GM11168 (cell line): ENCODE data around the gene EDN1.

ENCODE experiments used
- in situ Hi-C: fragments of 300-500 bp; cut with MboI; formaldehyde crosslinking; loops from one replicate; pipeline ENCODE4 v1.12.0; 2022; ENCODE audit warnings: low sequenced_read_pairs; ENCODE audit not compliant: unreplicated experiment

The EDN1 gene

DNA sequence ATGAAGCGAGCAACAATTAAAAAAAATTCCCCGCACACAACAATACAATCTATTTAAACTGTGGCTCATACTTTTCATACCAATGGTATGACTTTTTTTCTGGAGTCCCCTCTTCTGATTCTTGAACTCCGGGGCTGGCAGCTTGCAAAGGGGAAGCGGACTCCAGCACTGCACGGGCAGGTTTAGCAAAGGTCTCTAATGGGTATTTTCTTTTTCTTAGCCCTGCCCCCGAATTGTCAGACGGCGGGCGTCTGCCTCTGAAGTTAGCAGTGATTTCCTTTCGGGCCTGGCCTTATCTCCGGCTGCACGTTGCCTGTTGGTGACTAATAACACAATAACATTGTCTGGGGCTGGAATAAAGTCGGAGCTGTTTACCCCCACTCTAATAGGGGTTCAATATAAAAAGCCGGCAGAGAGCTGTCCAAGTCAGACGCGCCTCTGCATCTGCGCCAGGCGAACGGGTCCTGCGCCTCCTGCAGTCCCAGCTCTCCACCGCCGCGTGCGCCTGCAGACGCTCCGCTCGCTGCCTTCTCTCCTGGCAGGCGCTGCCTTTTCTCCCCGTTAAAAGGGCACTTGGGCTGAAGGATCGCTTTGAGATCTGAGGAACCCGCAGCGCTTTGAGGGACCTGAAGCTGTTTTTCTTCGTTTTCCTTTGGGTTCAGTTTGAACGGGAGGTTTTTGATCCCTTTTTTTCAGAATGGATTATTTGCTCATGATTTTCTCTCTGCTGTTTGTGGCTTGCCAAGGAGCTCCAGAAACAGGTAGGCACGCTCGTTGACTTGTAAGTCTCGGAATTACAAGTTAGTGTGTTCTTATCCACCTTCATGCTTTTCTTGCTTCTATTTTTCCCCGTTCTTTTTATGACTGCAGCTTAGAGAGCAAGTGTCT is at the start of gene EDN1:
Gene EDN1, plus strand, starts transcription at position 429 of the 888 bp plus-strand sequence. Its CDS starts 269 bp downstream, at position 698.
- in situ Hi-C loops, result loop anchor here (10.0 kb wide), 1 partner anchor 635 kb away; no protein-coding TSS in a partner anchor

DNA sequence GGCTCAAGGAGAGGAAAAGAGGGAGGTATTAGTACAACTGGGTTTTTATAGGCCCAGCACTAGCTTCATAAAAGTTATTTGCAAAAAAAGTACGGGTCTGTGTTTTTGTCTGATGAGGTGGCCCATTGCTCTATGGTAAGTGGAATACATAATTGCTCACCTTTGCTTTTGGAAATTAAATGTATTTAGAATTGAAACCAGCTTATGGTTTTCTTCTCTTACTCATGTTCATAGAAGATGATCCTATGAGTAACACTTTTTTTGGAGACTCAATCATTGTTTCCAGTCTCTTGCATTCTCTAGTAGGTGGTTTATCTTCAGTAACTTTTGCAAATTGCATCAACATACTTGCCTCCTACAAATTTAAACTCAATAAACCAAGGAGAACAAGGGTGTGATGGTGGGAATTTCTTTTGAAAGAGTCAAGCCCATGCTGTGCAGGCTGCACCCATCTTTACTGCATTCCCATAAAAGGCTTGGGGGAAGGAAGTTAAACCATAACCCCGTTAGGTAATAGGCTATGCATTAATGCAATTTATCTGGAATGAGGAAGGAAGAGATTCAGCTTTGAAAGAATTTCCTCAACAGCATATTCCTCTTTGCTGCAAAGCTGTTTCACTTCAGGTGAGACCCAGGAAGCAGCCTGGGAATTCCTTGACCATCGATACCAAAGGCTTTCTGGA is 48.5 kb upstream of the EDN1 start:
- in situ Hi-C loops, result loop anchor here (25.0 kb wide), 1 partner anchor 579 kb away; no protein-coding TSS in a partner anchor

DNA sequence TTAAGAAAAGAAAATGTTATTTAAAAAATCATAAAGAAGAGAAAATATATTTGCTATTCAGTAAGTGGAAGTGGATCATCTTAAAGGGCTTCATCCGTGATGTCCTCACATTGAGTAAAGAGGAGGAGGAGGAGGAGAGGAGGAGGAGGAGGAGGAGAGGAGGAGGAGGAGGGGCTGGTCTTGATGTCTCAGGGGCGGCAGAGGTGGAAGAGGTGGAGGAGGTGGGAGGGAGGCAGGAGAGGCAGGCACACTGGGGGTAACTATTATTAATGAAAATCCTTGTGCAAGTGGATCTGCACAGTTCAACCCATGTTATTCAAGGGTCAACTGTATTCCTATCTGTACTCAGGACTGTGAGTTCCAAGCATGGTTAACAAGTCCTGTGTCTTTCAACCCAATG is 47.0 kb upstream of the EDN1 start:
- in situ Hi-C loops, result loop anchor here (25.0 kb wide), 1 partner anchor 581 kb away; no protein-coding TSS in a partner anchor

DNA sequence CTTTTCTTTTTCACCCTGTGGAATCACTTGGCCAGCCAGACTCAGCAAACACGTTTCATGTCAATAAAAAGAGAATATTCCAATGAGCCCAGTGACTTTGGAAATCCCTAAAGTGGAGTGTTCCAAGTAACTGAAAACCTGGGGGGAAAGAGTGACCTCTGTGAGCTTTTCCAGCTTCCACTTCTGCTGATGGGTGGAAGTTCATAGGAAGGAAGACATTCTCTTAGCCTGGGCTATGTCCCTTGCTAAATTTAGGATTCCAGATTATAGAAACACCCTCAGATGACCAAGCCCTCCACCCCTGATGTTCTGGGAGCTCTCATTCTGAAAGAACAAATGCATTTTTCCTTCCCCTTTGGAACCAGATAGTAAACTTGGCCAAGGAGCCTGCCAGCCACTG is 44.8 kb upstream of the EDN1 start:
- in situ Hi-C loops, result loop anchor here (25.0 kb wide), 1 partner anchor 583 kb away; no protein-coding TSS in a partner anchor

DNA sequence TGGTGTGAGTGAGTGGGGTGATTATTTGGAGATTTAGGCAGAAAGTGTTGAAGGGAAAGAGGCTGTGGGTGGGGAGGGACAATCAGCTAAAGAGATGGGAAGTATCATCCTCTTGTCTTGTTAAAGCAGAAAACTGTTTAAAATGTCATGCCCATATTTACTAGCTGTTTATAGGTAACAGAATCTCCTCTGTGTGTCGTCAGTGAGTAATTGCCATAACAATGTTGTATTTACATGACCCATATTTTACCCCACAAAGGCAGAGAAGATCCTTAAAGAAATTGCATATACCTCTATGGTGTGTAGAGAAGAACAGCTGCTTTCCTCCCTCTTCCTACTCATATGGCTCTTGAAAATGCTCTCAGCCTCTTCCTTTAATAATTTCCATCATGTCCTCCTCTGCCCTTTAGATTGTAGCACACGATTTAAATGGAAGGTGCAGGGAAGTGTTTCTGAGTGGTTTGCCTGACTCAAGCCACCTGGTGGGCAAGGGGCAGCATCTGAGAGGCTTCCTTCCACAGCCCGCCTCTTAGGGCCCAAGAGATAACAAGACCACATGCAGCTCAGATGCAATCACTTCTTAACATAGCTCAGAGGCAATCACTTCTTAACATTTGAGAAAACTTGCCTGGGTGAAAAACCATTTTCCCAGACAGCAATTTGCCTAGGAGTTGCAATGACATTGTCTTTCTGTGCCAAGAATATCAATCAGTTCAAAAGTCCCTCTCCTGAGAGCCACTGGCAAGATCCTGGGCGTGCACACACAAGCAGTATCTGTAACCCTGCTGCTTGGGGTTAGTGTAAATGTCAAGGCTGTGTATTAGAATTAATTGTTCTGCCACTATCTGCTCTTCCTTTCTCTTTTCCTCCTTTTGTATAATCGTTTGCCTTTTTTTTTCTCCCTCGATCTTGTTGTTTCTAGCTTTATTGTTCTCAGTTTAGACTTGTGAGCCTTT is 44.1 kb upstream of the EDN1 start:
- in situ Hi-C loops, result loop anchor here (25.0 kb wide), 1 partner anchor 584 kb away; no protein-coding TSS in a partner anchor

DNA sequence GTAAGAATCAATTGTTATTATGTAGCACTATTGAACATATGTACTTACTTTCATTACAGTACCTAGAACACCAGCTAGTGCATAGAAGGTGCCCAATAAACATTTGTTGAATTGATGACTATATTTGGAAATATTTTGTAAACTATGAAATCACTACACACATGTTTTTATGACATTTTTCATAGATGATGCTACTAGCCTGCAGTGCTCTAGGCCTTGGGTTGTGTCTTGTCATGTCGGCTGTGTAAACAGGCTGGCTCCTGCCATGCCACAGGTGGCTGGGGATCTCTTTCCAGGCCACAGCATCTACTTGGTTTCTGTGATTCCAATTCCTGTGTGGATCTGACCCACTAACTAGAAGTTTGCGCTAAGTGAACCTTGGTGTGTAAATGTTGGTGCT is 43.3 kb upstream of the EDN1 start:
- in situ Hi-C loops, result loop anchor here (25.0 kb wide), 1 partner anchor 585 kb away; no protein-coding TSS in a partner anchor

DNA sequence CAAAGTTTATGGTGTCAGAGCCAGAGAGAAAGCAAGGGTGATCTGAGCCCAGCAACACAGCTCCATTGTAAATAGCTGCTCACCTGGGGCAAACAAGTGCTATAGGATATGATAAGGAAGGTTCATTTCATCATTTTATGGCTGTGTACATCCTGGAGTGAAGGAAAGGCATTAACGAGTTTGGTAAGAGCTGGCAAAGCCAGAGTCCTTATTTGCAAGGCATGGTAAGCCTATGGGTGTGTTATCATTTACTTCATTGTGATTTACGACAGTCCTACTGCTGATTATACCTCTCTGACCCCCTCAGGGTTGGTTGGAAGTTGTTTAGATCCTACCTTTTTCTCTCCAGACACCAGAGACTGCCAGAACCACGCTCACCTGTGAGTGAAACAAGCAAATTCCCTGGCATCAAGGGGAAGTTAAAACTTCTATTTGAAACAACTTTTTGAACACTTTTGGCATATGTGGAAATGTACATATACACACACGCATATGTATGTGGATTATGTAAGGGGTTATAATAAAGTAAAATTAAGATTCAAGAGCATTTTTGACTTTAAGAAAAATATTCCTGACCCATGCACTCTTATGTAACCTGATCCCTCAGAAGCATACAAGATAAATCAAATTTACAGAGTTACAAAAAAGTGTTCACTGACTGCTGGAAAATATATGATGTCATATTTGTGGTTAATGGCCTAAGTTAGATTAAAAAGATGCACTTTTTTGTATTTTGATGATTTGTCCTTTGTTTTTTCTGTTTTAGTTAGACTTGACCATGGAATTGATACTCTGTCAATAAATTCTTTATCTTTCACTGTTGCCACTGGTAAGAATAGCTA is 40.4 kb upstream of the EDN1 start:
- in situ Hi-C loops, result loop anchor here (25.0 kb wide), 1 partner anchor 587 kb away; no protein-coding TSS in a partner anchor

DNA sequence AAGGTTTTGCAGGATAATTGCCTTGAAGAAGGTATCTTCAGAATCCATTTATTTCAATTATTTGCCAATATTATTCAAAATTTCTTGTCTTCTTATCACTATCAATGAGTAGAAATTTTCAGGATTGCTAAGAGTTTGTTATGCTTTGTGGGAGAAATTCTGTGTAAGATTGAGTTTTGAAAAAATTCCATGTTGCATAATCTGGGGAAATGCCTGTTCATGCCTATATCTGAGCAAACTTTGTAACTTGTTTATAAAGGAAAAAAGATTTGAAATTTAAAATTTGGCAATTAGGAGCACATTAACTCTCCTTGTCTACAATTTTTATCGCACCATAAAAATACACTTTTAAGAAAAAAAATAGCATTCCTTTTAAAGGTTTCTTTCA is 39.8 kb upstream of the EDN1 start:
- in situ Hi-C loops, result no loop called here

DNA sequence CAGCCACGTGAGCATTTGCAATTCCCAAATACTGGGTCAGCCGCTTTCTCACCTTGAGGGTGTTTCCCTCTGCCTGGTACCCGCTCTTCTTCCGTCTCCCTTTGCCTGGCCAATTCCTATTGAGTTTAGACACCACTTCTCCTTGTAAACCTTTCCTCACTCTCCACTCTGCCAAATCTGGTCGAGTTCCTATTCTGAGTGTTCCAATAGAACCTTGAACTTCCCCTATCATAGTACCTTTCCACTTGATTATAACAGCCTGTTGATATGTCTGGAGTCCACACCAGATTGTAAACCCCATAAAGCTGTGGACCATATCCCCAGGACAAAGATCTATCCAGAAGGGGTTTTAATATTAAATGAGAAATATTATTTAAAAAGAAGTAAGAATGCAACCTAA is 36.0 kb upstream of the EDN1 start:
- in situ Hi-C loops, result no loop called here

DNA sequence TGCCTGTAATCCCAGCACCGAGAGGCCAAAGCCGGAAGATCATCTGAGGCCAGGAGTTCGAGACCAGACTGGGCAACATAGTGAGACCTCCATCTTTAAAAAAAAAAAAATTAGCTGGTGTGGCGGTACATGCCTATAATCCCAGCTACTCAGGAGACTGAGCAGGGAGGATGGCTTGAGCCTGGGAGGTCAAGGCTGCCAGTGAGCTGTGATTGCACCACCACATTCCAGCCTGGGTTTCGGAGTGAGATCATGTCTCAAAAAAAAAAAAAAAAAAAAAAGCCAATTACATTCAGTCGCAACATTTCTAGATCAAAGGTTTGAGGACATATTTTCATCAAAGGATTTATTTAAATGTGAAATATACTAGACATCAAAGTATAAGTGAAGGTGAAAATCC is 32.0 kb upstream of the EDN1 start:
- in situ Hi-C loops, result no loop called here

DNA sequence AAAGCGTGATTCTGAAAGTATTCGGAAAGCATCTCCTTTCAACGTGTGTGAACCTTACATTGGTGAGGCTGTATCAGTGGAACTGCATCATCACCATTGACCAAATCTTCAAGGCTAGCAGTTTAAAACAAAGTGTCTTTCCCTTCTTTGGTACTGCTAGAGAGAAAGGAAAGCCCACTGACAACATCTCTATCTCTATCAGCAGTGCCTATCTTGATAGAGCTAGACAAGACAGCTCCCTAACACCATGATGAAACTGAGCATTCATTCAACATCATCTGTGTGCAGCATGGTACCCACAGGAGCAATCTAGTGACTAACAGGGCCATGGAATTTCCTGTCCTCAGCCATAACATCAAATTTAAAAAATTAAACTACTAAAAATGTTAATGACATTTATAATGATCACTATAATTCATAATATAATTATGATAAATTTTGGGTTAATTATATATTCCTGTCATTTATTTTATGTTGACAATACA is 31.5 kb upstream of the EDN1 start:
- in situ Hi-C loops, result no loop called here

DNA sequence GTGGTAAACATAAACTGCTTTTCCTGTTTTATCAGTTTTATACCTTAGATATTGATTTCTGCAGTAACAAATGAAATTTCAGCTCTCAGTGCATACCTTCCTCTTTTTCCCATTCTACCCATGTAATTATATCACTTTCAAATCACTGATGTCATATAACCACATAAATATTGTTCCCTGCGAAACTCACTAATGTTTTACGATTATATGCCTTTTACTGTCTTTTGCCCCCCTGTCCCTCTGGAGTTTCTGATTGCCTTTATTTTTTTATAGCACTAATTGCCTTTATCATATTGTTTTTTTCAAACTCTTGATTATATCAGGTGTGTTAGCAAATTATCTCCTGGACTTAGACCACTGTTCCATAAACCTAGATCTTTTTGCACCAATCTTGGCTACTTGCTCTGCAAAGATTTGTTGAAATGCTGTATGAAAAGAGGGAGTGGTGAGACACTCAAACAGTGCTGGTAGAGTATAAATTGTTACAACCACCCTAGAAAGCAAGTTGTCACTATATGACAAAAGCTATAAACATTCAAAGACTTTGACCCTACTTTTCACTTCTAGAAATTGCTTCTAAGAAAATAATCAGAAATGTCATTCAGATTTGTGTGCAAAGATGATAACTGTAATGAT is 29.6 kb upstream of the EDN1 start:
- in situ Hi-C loops, result no loop called here

DNA sequence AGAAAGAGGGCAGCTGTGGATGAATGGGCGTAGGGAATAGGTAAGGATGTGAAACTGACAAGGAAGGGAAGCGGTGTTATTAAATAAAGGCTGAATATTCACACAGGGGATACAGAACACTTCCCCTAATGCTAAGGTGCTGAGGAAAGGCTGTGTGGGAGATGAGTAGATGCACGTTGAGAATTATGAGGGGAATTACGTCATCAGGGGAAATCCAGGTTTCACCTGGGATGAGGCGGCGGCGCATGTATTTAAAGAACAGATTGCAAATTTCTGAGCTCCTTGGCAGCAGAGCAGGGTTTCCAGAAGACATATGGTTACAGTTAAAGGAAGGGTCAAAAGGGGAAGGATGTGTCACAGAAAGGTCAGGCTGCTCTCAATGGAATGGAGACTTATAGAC is 28.7 kb upstream of the EDN1 start:
- in situ Hi-C loops, result no loop called here

DNA sequence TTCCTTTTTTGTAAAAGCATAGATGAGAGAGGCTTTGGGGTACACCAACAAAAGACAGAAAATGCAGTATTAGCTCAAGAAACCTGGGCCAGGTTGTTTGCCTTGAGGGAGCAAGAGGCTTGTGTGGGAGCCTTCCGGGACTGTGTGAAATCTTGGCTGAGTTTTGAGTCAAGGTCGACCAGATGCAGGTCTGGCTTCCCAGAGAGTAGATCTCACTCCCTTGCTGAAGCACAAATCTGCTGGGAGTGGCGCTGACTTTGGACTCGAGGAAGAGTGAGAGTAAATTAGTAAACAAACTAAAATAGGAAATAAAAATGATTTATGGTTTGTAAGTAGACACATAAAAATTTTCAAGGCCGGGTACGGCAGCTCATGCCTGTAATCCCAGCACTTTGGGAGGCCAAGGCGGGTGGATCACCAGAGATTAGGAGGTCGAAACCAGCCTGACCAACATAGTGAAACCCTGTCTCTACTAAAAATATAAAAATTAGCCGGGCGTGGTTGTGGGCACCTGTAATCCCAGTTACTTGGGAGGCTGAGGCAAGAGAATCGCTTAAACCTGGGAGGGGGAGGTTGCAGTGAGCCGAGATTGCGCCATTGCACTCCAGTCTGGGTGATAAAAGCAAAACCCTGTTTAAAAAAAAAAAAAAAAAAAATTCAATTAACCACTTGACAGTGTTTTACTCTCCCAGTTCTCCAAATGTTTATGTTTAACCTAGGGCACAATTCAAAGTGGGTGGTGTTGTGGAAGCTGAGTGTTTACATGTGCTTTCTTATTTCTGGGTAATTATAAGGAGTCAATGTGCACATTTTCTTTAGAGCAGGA is 27.7 kb upstream of the EDN1 start:
- in situ Hi-C loops, result no loop called here

DNA sequence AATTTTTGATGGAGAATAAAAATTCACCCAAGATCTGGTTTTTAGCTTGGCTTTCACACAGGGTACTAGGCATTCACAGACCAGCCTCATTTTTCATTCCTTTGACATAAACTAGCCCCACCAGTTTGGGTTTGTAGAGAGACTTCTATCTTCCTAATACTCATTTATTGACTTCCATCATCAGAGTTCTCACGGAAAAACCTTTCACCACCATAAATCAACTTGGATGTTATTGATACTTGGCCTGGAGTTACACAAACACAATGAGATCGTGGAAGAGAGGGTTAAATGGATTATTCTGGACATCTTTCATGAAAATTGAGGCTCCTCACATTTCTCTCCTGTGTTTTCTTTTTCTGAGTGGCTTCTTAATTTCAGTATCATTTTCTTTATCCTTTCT is 26.8 kb upstream of the EDN1 start:
- in situ Hi-C loops, result no loop called here

DNA sequence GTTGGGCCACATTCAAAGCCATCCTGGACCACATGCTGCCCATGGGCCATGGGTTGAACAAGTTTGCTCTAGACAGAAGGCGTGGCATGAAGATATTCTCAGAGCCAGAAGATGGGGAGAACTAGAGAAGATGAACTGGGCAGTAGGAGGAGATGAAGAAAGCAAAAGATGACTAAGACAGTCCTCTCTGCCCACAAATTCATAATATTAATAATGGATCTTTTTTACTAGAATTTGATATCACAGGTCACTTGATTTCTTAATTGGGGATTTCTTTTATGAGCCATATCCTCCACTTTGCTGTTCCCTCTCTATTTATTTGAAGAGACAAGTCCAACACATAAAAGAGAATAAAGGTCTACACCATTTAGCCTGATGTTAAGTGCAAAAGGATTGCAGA is 25.5 kb upstream of the EDN1 start:
- in situ Hi-C loops, result no loop called here

DNA sequence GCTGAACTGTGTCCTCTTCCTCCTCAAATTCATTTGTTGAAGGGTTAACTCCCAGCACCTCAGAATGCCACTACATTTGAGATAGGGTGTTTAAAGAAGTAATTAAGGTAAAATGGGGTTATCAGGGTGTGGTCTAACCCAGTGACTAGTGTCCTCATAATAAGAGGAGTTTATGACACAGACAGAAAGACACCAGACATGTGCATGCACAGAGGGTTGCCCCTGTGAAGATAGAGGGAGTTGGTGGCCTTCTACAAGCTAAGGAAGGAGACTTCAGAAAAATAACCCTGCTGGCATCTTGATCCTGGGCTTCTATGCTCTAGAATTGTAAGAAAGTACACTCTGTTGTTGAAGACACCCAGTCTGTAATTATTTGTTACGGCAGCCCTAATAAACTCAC is 24.9 kb upstream of the EDN1 start:
- in situ Hi-C loops, result no loop called here

DNA sequence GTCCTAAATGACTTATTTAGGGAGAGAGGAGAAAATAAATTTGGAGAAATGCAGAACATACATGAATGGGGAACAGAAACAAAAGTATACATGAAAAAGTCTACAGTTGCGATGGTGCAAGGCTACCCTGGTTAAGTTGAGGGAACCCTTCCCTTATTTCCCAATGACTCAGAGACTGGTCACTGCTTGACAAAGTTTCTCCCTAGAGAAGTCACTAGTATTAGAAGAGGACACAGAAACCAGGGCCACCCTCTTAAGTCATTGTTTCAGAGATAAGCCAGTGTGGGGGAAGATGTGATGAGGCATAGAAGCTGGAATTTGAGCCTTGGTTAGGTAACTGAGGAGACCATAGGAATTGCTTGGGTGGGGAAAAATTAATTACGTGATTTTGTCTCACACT is 24.4 kb upstream of the EDN1 start:
- in situ Hi-C loops, result no loop called here
